C4-2B (cell line): ENCODE data around the gene GPS1.

Experiments
- ZFX ChIP-seq: fragments of 450-650 bp; IDR thresholded peaks from 2 replicates; pipeline ENCODE4 v1.6.1; 2017
- TF ChIP-seq, protein P1 (sequence below): fragments of 450-650 bp; conservative IDR thresholded peaks from 2 replicates; pipeline ENCODE4 v1.5.1; 2017; ENCODE audit warnings: mild to moderate bottlenecking

DNA sequence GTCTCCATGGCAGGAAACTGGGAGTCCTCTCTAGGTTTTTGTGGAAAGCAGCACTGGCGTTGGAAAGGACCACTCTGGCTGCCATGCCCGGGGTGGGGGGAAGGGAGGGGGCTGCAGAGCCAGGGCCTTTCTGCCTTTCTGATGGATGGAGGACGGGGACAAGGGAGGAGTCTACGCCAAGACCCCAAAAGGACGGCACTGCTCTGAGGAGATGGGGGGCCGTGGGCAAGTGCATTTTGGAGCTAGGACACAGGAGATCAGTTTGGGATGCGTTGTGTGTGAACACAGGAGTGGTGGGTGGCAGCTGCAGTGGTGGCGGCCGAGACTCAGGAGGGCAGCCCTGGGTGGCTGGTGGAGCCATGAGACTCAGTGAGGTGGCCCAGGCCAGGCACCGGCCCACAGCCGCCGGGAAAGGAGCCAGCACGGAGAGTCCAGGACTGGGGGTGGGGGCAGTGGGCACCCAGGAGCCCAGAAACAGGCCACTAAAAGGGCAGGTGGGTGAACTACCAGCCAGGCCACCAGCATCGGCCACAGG is 31.1 kb upstream of the GPS1 start:
- TF ChIP-seq, protein P1, sequence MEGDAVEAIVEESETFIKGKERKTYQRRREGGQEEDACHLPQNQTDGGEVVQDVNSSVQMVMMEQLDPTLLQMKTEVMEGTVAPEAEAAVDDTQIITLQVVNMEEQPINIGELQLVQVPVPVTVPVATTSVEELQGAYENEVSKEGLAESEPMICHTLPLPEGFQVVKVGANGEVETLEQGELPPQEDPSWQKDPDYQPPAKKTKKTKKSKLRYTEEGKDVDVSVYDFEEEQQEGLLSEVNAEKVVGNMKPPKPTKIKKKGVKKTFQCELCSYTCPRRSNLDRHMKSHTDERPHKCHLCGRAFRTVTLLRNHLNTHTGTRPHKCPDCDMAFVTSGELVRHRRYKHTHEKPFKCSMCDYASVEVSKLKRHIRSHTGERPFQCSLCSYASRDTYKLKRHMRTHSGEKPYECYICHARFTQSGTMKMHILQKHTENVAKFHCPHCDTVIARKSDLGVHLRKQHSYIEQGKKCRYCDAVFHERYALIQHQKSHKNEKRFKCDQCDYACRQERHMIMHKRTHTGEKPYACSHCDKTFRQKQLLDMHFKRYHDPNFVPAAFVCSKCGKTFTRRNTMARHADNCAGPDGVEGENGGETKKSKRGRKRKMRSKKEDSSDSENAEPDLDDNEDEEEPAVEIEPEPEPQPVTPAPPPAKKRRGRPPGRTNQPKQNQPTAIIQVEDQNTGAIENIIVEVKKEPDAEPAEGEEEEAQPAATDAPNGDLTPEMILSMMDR = no peak
- TF ChIP-seq ZFX = no peak
